Breast epithelium (tissue), 3 donors: ENCODE measurements around the gene BBX.

Experiments used
- POLR2AphosphoS5 ChIP-seq, 3 donors: sonication (generic); formaldehyde crosslinking; IDR thresholded peaks; one replicate each; pipeline ENCODE4 v1.6.1; 2017; ENCODE audit warnings: antibody characterized with exemption in 3 of 3
- TF ChIP-seq, protein P1 (sequence below), 3 donors: fragments of 450-650 bp; IDR thresholded peaks; one replicate each; pipeline ENCODE4 v1.5.1; 2016 to 2017; ENCODE audit warnings: antibody characterized with exemption in 3 of 3, mild to moderate bottlenecking in 3 of 3, moderate library complexity in 3 of 3

DNA sequence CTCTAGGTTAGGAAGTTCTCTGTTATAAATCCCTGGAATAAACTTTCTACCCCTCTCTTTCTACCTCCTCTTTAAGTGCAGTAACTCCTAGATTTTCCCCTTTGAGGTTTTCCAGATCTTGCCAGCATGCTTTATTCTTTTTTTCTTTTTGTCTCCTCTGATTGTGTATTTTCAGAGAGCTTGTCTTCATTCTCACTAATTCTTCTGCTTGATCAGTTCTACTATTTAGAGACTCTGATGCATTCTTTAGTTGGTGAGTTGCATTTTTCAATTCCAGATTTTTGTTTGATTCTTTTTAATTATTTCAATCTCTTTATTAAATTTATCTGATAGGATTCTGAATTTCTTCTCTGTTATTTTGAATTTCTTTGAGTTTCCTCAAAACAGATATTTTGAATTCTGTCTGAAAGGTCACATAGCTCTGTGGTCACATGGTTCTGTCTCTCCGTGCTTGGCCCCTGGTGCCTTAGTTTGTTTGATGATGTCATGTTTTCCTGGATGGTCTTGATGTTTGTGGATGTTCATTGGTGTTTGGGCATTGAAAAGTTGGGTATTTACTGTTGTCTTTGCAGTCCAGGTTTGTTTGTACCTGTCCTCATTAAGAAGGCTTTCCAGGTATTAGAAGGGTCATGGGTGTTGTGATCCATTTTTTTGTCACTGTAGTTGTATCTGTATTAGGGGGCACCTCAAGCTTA lies 89.2 kb downstream of the BBX start:
- TF ChIP-seq, protein P1, sequence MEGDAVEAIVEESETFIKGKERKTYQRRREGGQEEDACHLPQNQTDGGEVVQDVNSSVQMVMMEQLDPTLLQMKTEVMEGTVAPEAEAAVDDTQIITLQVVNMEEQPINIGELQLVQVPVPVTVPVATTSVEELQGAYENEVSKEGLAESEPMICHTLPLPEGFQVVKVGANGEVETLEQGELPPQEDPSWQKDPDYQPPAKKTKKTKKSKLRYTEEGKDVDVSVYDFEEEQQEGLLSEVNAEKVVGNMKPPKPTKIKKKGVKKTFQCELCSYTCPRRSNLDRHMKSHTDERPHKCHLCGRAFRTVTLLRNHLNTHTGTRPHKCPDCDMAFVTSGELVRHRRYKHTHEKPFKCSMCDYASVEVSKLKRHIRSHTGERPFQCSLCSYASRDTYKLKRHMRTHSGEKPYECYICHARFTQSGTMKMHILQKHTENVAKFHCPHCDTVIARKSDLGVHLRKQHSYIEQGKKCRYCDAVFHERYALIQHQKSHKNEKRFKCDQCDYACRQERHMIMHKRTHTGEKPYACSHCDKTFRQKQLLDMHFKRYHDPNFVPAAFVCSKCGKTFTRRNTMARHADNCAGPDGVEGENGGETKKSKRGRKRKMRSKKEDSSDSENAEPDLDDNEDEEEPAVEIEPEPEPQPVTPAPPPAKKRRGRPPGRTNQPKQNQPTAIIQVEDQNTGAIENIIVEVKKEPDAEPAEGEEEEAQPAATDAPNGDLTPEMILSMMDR (IDR thresholded peaks at IDR 0.05) = no peak
- no peak for TF ChIP-seq POLR2AphosphoS5 (IDR thresholded peaks at IDR 0.05)
